Thymus (tissue), 11 donors: ENCODE results near the gene MED8. TPM values are rescaled to one million over a fixed set of nuclear protein-coding genes. Genes with fewer than 3 reads are reported as not detected.

Experiments used
- DNase-seq, 9 donors: peaks; one replicate each; pipeline ENCODE4 v3.0.0-alpha.2; 2013; ENCODE audit warnings: low spot score in 9 of 9, low read depth in 6 of 9, missing footprints in 1 of 9
- H3K27ac ChIP-seq, 2 donors: one replicate each; pipeline ENCODE4 v1.5.1; 2013; ENCODE audit warnings: control low read depth in 1 of 2, low read depth in 1 of 2, low read length in 1 of 2, mild to moderate bottlenecking in 1 of 2, moderate library complexity in 1 of 2
- H3K27me3 ChIP-seq, 2 donors: one replicate each; pipeline ENCODE4 v1.5.1; 2013; ENCODE audit warnings: low read length in 1 of 2; ENCODE audit not compliant: control insufficient read depth in 2 of 2, insufficient read depth in 1 of 2
- H3K36me3 ChIP-seq, 2 donors: one replicate each; pipeline ENCODE4 v1.5.1; 2013; ENCODE audit warnings: low read length in 1 of 2, mild to moderate bottlenecking in 1 of 2, moderate library complexity in 1 of 2; ENCODE audit not compliant: control insufficient read depth in 2 of 2, insufficient read depth in 2 of 2
- H3K4me1 ChIP-seq, 2 donors: one replicate each; pipeline ENCODE4 v1.5.1; 2013; ENCODE audit warnings: low read length in 2 of 2; ENCODE audit not compliant: control insufficient read depth in 2 of 2, insufficient read depth in 2 of 2
- H3K4me3 ChIP-seq, 2 donors: one replicate each; pipeline ENCODE4 v1.5.1; 2013; ENCODE audit warnings: low read length in 2 of 2, control low read depth in 1 of 2, mild to moderate bottlenecking in 1 of 2
- H3K9me3 ChIP-seq, 2 donors: one replicate each; pipeline ENCODE4 v1.5.1; 2013; ENCODE audit warnings: low read length in 1 of 2, mild to moderate bottlenecking in 1 of 2; ENCODE audit not compliant: control insufficient read depth in 2 of 2, insufficient read depth in 1 of 2
- WGBS: extraction: QIAGEN DNeasy Blood & Tissue Kit; methylation state at CpG from one replicate; pipeline ENCODE4 v1.1.7; 2013; 5-methylcytosine and 5-hydroxymethylcytosine counted together
- polyA plus RNA-seq: library from polyadenylated mRNA; stranded (reverse); fragments of 200-250 nt; gene quantifications from one replicate; pipeline ENCODE4 v1.2.3, GENCODE V29; 2013
- total RNA-seq: library from RNA; stranded (reverse); fragments of 120-200 nt; gene quantifications from one replicate; pipeline ENCODE4 v1.2.4, GENCODE V29; 2013
- donor health status: healthy.

MED8 gene
- total and polyA plus RNA-seq, 2 donors: 25.2 to 32.3 TPM

- WGBS: 93% methylated on average over 10 of the region's 10 CpGs
- H3K36me3 ChIP-seq: no peaks in the 10 kb centered on the region
- DNase-seq: no peak
- no peak overlapping the region for H3K4me3 ChIP-seq
- no peaks in the 10 kb centered on the region for H3K9me3 ChIP-seq
- H3K27ac ChIP-seq: no peak overlapping the region
- H3K4me1 ChIP-seq: peaks cover 0 to 10% of the 10 kb centered on the region in 2 donors
- H3K27me3 ChIP-seq: peaks cover 0 to 5% of the 10 kb centered on the region in 2 donors
Measured at GRCh38 chr1:43351421-43352350, 37.9 kb downstream of the MED8 start.

DNA sequence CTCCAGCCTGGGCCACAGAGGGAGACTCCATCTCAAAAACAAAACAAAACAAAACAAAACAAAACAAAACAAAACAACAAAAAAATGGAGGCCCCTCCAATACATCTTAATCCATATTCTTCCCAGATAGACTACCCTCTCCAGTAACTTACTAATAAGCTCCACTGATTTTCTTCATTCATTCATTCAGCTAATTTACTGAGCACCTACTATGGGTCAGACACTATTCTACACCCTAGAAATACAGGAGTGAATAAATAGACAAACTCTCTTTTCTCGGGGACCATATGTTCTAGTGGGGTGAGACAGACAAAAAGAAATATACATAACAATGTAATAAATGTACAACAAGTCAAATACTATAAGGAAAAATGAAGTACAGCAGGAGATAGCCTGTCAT, 38.6 kb downstream of the MED8 start:
- peaks cover 0 to 10% of the 10 kb centered on the region in 2 donors for H3K4me1 ChIP-seq

DNA sequence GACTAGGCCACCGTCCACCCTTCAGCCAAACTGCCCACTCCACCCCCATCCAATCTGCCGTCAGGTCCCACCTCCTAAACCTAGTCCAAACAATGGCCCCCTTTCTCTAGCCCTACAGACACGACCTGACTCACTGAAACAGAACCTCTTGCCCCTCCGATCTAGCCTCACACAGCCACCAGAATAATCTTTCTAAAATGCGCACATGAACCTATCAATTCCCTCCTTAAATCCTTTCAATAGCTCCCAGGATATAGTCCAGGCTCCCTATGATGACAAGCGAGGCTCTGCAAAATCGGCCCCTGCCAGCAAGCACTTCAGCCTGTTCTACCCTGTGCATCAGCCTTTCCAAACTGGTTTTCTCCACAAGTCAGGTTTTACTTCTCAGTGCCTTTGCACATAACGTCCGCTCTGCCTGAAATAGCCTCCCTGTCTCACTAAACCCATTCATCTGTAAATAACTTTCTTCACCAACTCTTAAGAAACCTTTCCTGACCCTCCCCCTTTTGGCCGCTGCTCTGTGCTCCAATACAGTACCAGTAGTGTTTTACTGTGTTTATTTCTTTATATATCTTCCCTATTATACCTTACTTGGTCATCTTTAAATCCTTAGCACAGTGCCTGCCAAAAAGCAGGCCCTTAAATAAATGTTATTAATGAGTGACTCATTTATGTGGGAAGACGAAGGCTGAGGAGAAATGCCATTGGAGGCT, 39.9 kb downstream of the MED8 start:
- Histone ChIP-seq H3K4me3 (peak overlapping the region in 1 of 2 donors; percentile 49), H3K36me3 (no peaks in the 10 kb centered on the region), H3K27ac (peak overlapping the region in 1 of 2 donors; percentile 74), H3K9me3 (no peaks in the 10 kb centered on the region), H3K4me1 (peaks cover 0 to 10% of the 10 kb centered on the region in 2 donors), H3K27me3 (peaks cover 0 to 5% of the 10 kb centered on the region in 2 donors)
- DNase-seq: no peak
- 90% methylated on average over 11 of the region's 11 CpGs for WGBS

More for the DNA sequence above, 38.6 kb downstream of the MED8 start:
- DNase-seq: no peak
- Histone ChIP-seq H3K9me3 (no peaks in the 10 kb centered on the region), H3K27ac (no peak overlapping the region), H3K36me3 (no peaks in the 10 kb centered on the region), H3K4me3 (no peak overlapping the region), H3K27me3 (peaks cover 0 to 5% of the 10 kb centered on the region in 2 donors)
- WGBS: 94% methylated on average over 1 of the region's 1 CpG

DNA sequence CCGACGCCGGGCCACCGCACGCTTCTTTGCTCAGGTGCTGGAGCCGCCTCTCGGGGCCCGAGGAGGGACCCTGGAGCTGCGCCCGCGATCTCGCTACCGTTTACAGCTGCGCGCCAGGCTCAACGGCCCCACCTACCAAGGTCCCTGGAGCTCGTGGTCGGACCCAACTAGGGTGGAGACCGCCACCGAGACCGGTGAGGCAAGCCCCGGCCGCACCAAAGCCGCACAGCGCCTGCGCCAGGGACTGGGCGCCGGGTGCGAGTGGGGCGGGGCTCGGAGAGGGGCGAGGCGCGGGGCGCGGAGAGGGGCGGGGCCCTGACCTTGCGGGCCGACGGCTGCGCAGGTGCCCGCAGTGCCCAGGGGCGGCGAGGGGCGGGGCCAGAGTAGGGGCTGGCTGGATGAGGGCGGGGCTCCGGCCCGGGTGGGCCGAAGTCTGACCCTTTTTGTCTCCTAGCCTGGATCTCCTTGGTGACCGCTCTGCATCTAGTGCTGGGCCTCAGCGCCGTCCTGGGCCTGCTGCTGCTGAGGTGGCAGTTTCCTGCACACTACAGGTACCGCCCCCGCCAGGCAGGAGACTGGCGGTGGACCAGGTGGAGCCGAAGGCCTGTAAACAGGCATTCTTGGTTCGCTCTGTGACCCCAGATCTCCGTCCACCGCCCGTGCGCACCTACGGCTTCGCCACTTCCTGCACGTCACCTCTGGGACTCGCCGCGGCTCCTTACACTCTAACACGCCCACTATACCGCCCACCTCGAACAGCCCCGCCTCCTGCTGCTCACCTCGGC, 40.6 kb downstream of the MED8 start:
- H3K27me3 ChIP-seq: peaks cover 0 to 5% of the 10 kb centered on the region in 2 donors
- no peaks in the 10 kb centered on the region for H3K36me3 ChIP-seq
- 74% methylated on average over 72 of the region's 72 CpGs for WGBS
- H3K4me3 ChIP-seq: peak overlapping the region; percentile 41 to 49
- DNase-seq: peak in 6 of 9 donors; percentile 46 to 79 (median 57)
- H3K9me3 ChIP-seq: no peaks in the 10 kb centered on the region
- H3K4me1 ChIP-seq: peaks cover 0 to 10% of the 10 kb centered on the region in 2 donors
- H3K27ac ChIP-seq: peak overlapping the region; percentile 59 to 74

DNA sequence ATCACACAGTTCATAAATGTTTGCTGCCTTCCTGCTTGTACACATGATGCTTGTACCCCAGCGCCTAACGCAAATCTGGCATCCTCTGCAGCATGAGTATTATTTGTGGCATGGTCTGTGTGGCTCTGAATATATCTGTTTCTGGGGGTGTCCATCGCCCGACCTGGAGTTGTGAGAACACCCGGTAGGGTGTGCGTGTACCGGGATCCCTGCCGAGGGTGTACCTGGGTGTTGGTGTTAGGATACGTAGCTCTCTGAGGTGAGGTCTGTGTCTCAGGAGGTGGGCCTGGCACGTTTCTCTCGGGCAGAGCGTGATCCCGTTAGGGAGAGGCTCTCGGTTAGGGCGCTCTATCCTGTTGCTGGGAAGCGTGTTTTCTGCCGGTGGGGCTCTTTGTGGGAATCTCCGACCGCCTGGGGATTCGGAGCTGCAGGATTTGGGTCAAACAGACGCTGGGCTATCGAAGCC, 41.2 kb downstream of the MED8 start:
- DNase-seq: no peak
- WGBS: 88% methylated on average over 22 of the region's 22 CpGs
- H3K27me3 ChIP-seq: peaks cover 0 to 5% of the 10 kb centered on the region in 2 donors
- H3K9me3 ChIP-seq: no peaks in the 10 kb centered on the region
- H3K4me3 ChIP-seq: peak overlapping the region in 1 of 2 donors; percentile 43
- no peaks in the 10 kb centered on the region for H3K36me3 ChIP-seq
- H3K27ac ChIP-seq: peak overlapping the region in 1 of 2 donors; percentile 19
- peaks cover 0 to 10% of the 10 kb centered on the region in 2 donors for H3K4me1 ChIP-seq

DNA sequence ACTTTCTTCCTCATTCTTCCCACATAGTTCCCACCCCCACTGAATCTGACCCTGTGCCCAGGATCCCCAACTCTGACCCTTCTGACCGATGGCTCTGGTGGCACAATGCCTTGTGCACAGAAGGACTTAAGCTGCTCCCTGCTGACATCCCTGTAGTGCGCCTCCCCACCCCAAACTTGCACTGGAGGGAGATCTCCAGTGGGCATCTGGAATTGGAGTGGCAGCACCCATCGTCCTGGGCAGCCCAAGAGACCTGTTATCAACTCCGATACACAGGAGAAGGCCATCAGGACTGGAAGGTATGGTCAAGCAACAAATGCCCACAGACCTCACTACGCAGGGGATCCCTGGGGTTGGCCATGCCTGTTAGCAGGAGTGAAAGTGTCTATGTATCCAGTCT, 43.0 kb downstream of the MED8 start:
- Histone ChIP-seq H3K27me3 (peaks cover 0 to 5% of the 10 kb centered on the region in 2 donors), H3K36me3 (no peaks in the 10 kb centered on the region), H3K9me3 (no peaks in the 10 kb centered on the region), H3K27ac (no peak overlapping the region), H3K4me3 (no peak overlapping the region), H3K4me1 (no peaks in the 10 kb centered on the region)
- 96% methylated on average over 5 of the region's 5 CpGs for WGBS
- DNase-seq: no peak

DNA sequence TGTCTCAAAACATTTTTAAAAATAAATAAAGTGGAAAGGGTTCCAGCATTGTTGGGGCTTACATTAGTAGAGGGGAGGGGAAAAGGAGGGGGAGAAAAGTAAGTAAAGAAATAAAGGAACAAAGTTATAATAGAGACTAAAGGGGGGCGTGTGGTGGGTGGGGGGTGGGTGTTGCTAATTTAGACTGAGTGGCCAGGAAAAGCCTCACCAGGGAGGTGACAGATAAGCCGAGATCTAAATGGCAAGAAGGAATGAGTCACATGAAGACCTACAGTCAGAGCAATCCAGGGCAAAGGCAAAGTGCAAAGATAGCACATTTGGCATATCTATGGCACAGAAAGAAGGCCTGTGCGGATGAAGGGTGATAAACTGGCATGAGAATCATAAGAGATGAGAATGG, 44.5 kb downstream of the MED8 start:
- Histone ChIP-seq H3K9me3 (no peaks in the 10 kb centered on the region), H3K27ac (no peak overlapping the region), H3K4me3 (no peak overlapping the region), H3K4me1 (no peaks in the 10 kb centered on the region), H3K36me3 (no peaks in the 10 kb centered on the region), H3K27me3 (peaks cover 0 to 5% of the 10 kb centered on the region in 2 donors)
- DNase-seq: no peak
- 92% methylated on average over 3 of the region's 3 CpGs for WGBS

- 95% methylated on average over 4 of the region's 4 CpGs for WGBS
- Histone ChIP-seq H3K36me3 (no peaks in the 10 kb centered on the region), H3K9me3 (no peaks in the 10 kb centered on the region), H3K4me1 (no peaks in the 10 kb centered on the region), H3K27me3 (peaks cover 0 to 5% of the 10 kb centered on the region in 2 donors), H3K4me3 (no peak overlapping the region), H3K27ac (no peak overlapping the region)
- DNase-seq: no peak
Measured at GRCh38 chr1:43344267-43344850, 45.2 kb downstream of the MED8 start.
